Lung microvascular endothelial cell (primary cell): Measurements from ENCODE around the gene PSME1. TPM values are rescaled to one million over a fixed set of nuclear protein-coding genes. Genes with fewer than 3 reads are reported as not detected.

ENCODE experiments used
- total RNA-seq: library from RNA; depleted of rRNA; stranded (reverse); fragments of >200 nt; gene quantifications from 2 replicates; pipeline ENCODE4 v1.2.1, GENCODE V29; 2014

Gene PSME1
- total RNA-seq, 1 donor from 2014 or later, result 114 TPM

Other genes starting within 250 kb of the PSME1 start
- gene DHRS4, start 182.4 kb upstream of the PSME1 start, total RNA-seq, result 42.7 and 43.4 TPM in 2 replicates
- gene DHRS4L2, start 147.3 kb upstream of the PSME1 start, total RNA-seq, result 9.4 and 9.5 TPM in 2 replicates
- under 0.01 TPM in 1 of 2 replicates, not detected in the other for gene CARMIL3, start 84.2 kb upstream of the PSME1 start, total RNA-seq
- not detected in 2 replicates for gene CPNE6, start 64.6 kb upstream of the PSME1 start, total RNA-seq
- gene PCK2, start 41.9 kb upstream of the PSME1 start, total RNA-seq, result 7.6 and 9.7 TPM in 2 replicates
- 59.9 and 77.8 TPM in 2 replicates for gene DCAF11, start 21.4 kb upstream of the PSME1 start, total RNA-seq
- 1.1 and 1.6 TPM in 2 replicates for gene NRL, start 21.2 kb upstream of the PSME1 start, total RNA-seq
- gene FITM1, start 5.5 kb upstream of the PSME1 start, total RNA-seq, result 0.20 and 0.44 TPM in 2 replicates
- gene EMC9, start 5.4 kb downstream of the PSME1 start, total RNA-seq, result 13.9 and 20.4 TPM in 2 replicates
- 114 and 139 TPM in 2 replicates for gene PSME2, start 10.4 kb downstream of the PSME1 start, total RNA-seq
- 21.1 and 23.2 TPM in 2 replicates for gene RNF31, start 11.3 kb downstream of the PSME1 start, total RNA-seq
- gene IRF9, start 25.1 kb downstream of the PSME1 start, total RNA-seq, result 41.6 and 42.9 TPM in 2 replicates
- 1.1 and 1.2 TPM in 2 replicates for gene REC8, start 35.9 kb downstream of the PSME1 start, total RNA-seq
- 24.4 and 25.7 TPM in 2 replicates for gene IPO4, start 52.6 kb downstream of the PSME1 start, total RNA-seq
- 30.5 and 46.2 TPM in 2 replicates for gene TM9SF1, start 59.2 kb downstream of the PSME1 start, total RNA-seq
- gene TSSK4, start 69.5 kb downstream of the PSME1 start, total RNA-seq, result not detected in 2 replicates
- 12.2 and 16.3 TPM in 2 replicates for gene CHMP4A, start 77.3 kb downstream of the PSME1 start, total RNA-seq
- gene MDP1, start 79.9 kb downstream of the PSME1 start, total RNA-seq, result 8.3 and 13.7 TPM in 2 replicates
- gene NEDD8, start 96.2 kb downstream of the PSME1 start, total RNA-seq, result 193 and 210 TPM in 2 replicates
- 87.6 and 109 TPM in 2 replicates for gene GMPR2, start 96.7 kb downstream of the PSME1 start, total RNA-seq
- 34.9 and 63.5 TPM in 2 replicates for gene TINF2, start 106.4 kb downstream of the PSME1 start, total RNA-seq
- gene TGM1, start 127.0 kb downstream of the PSME1 start, total RNA-seq, result under 0.01 and 0.20 TPM in 2 replicates
- 11.8 and 17.3 TPM in 2 replicates for gene RABGGTA, start 135.4 kb downstream of the PSME1 start, total RNA-seq
- 6.3 and 8.7 TPM in 2 replicates for gene DHRS1, start 163.6 kb downstream of the PSME1 start, total RNA-seq
- gene NOP9, start 163.7 kb downstream of the PSME1 start, total RNA-seq, result 15.7 and 20.4 TPM in 2 replicates
- gene CIDEB, start 171.8 kb downstream of the PSME1 start, total RNA-seq, result 1.3 and 2.6 TPM in 2 replicates
- gene LTB4R2, start 173.9 kb downstream of the PSME1 start, total RNA-seq, result 2.0 and 2.8 TPM in 2 replicates
- 2.0 and 2.2 TPM in 2 replicates for gene LTB4R, start 175.3 kb downstream of the PSME1 start, total RNA-seq
- 34.9 and 60.1 TPM in 2 replicates for gene ADCY4, start 198.9 kb downstream of the PSME1 start, total RNA-seq
- 0.60 and 0.65 TPM in 2 replicates for gene RIPK3, start 203.8 kb downstream of the PSME1 start, total RNA-seq
- 0.60 and 0.87 TPM in 2 replicates for gene NFATC4, start 232.0 kb downstream of the PSME1 start, total RNA-seq